ENCODE measurements around the gene WDR70. TPM values are rescaled to one million over a fixed set of nuclear protein-coding genes. Genes with fewer than 3 reads are reported as not detected.

The WDR70 gene
- total RNA-seq, 1 experiment from 2014 or later = 25.0 TPM

DNA sequence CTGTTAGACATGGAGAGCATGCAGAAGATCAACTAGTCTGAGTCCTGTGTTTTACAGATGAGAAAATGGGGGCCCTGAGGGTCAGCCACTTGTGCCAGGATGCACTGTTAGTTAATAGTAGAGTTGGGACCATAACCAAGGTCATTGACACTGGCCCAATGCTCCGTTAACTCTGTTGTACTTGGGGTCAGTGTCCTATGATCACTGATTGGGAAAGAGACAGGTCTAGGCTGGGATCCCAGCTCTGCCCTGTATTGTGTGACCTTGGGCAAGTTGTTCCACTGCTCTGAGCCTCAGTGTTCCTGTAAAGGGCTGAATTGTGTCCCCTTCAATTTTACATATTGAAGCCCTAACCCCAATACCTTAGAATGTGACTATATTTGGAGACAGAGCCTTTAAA, 390.7 kb downstream of the WDR70 start:
- H3K27ac ChIP-seq (ENCODE audit: low read length) = no peak overlapping the region
- no peaks in the 10 kb centered on the region for H3K36me3 ChIP-seq (ENCODE audit: low read depth, low read length)
- H3K4me1 ChIP-seq (ENCODE audit: insufficient read depth, low read length) = peaks cover 31% of the 10 kb centered on the region
- ATAC-seq (no peak), DNase-seq (no peak)
- no peaks in the 10 kb centered on the region for H3K9me2 ChIP-seq (replicated peaks; ENCODE audit: low read length)
- intact Hi-C loops (cut with micrococcal nuclease) = no loop called here
- H3K4me3 ChIP-seq (ENCODE audit: low read length) = no peak overlapping the region
- POLR2A ChIA-PET (ENCODE audit: unreplicated experiment) = no interaction called here
- no peaks in the 10 kb centered on the region for H3K79me2 ChIP-seq (ENCODE audit: low read length)
- H3K9ac ChIP-seq (ENCODE audit: low read length) = no peak overlapping the region
- H3F3A ChIP-seq (ENCODE audit: low read length, unreplicated experiment) = no peaks in the 10 kb centered on the region
- CTCF ChIA-PET = no interaction called here
- BruUV-seq (replicated peaks) = no TSS peak
- no peaks in the 10 kb centered on the region for H3K27me3 ChIP-seq (ENCODE audit: low read length)
- no peak for TF ChIP-seq EZH2 (IDR thresholded peaks at IDR 0.05; ENCODE audit: low read length, unreplicated experiment)
- TF ChIP-seq, protein P1, sequence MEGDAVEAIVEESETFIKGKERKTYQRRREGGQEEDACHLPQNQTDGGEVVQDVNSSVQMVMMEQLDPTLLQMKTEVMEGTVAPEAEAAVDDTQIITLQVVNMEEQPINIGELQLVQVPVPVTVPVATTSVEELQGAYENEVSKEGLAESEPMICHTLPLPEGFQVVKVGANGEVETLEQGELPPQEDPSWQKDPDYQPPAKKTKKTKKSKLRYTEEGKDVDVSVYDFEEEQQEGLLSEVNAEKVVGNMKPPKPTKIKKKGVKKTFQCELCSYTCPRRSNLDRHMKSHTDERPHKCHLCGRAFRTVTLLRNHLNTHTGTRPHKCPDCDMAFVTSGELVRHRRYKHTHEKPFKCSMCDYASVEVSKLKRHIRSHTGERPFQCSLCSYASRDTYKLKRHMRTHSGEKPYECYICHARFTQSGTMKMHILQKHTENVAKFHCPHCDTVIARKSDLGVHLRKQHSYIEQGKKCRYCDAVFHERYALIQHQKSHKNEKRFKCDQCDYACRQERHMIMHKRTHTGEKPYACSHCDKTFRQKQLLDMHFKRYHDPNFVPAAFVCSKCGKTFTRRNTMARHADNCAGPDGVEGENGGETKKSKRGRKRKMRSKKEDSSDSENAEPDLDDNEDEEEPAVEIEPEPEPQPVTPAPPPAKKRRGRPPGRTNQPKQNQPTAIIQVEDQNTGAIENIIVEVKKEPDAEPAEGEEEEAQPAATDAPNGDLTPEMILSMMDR (conservative IDR thresholded peaks at IDR 0.05; ENCODE audit: low read depth, low read length) = no peak
- no peak for TF ChIP-seq EZH2phosphoT487 (IDR thresholded peaks at IDR 0.05; ENCODE audit: borderline replicate concordance, low read length)
- H2AFZ ChIP-seq (ENCODE audit: low read length) = no peak overlapping the region
- no peaks in the 10 kb centered on the region for H4K20me1 ChIP-seq (ENCODE audit: low read length)
- no peak overlapping the region for H3K4me2 ChIP-seq (ENCODE audit: low read length)
- no peaks in the 10 kb centered on the region for H3K9me3 ChIP-seq (ENCODE audit: low read length)

DNA sequence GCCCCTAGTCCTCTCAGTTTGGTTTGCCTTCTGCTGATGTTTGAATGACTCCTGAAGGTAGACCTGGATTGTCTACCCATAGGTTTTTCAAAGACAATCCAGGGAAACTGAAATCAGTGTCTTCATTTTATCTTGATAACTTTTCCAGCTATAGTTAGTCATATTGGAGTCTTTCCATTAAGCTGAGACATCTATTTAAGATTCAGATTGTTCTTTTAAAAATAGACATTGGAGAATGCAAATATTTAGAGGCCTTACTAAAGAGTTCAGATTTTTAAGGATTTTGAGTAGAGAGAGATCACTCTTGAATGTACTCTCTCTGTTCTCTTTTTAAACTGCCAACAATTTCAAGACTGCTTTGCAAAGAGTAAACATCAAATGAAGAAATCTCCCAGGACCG, 391.7 kb downstream of the WDR70 start:
- Histone ChIP-seq H4K20me1 (ENCODE audit: low read length) (no peaks in the 10 kb centered on the region), H3F3A (ENCODE audit: low read length, unreplicated experiment) (no peaks in the 10 kb centered on the region), H3K9me2 (replicated peaks; ENCODE audit: low read length) (no peaks in the 10 kb centered on the region), H3K9ac (ENCODE audit: low read length) (no peak overlapping the region), H3K36me3 (ENCODE audit: low read depth, low read length) (no peaks in the 10 kb centered on the region), H3K9me3 (ENCODE audit: low read length) (no peaks in the 10 kb centered on the region), H3K27ac (ENCODE audit: low read length) (peak overlapping the region; percentile 53), H3K27me3 (ENCODE audit: low read length) (no peaks in the 10 kb centered on the region), H3K4me3 (ENCODE audit: low read length) (peak overlapping the region; percentile 38; the same call in 1 of the 2 replicates), H2AFZ (ENCODE audit: low read length) (no peak overlapping the region), H3K79me2 (ENCODE audit: low read length) (no peaks in the 10 kb centered on the region), H3K4me1 (ENCODE audit: insufficient read depth, low read length) (peaks cover 31% of the 10 kb centered on the region), H3K4me2 (ENCODE audit: low read length) (peak overlapping the region; percentile 60)
- ATAC-seq (no peak), DNase-seq (peak; percentile 4)
- TF ChIP-seq, protein P1 (conservative IDR thresholded peaks at IDR 0.05; ENCODE audit: low read depth, low read length) = no peak
- TF ChIP-seq EZH2phosphoT487 (IDR thresholded peaks at IDR 0.05; ENCODE audit: borderline replicate concordance, low read length) = no peak
- no peak for TF ChIP-seq EZH2 (IDR thresholded peaks at IDR 0.05; ENCODE audit: low read length, unreplicated experiment)
- intact Hi-C loops (cut with micrococcal nuclease) = no loop called here
- ChIA-PET POLR2A (ENCODE audit: unreplicated experiment) (no interaction called here), CTCF (no interaction called here)
- no TSS peak for BruUV-seq (replicated peaks)

DNA sequence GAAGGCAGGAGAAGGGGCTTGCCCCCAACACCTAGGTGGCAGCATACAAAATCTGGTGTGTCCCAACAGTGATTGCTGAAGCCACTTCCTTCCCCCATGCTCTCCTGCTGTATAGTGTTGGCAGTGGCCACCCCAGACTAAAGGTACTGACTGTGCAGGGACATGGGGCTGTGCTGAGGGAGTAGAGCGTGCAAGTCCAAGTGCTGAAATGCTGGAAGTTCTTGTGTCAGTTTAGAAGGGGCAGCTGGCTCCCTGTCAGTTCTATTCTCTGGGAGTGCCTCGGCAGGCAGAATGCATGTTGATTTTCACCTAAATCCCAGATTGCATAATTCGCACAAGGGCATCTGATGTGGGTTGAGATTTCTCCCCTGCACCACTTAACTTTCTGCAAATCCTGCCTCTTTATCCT, 392.1 kb downstream of the WDR70 start:
- Histone ChIP-seq H3K36me3 (ENCODE audit: low read depth, low read length) (no peaks in the 10 kb centered on the region), H2AFZ (ENCODE audit: low read length) (0 out of 2 replicates have a peak overlapping the region, but pooled peaks have one; percentile 31), H3K4me1 (ENCODE audit: insufficient read depth, low read length) (peaks cover 31% of the 10 kb centered on the region), H4K20me1 (ENCODE audit: low read length) (no peaks in the 10 kb centered on the region), H3K79me2 (ENCODE audit: low read length) (no peaks in the 10 kb centered on the region), H3K9ac (ENCODE audit: low read length) (no peak overlapping the region), H3K4me3 (ENCODE audit: low read length) (peak overlapping the region; percentile 38; the same call in 1 of the 2 replicates), H3K4me2 (ENCODE audit: low read length) (peak overlapping the region; percentile 60), H3K27ac (ENCODE audit: low read length) (peak overlapping the region; percentile 53), H3F3A (ENCODE audit: low read length, unreplicated experiment) (no peaks in the 10 kb centered on the region), H3K27me3 (ENCODE audit: low read length) (no peaks in the 10 kb centered on the region), H3K9me2 (replicated peaks; ENCODE audit: low read length) (no peaks in the 10 kb centered on the region), H3K9me3 (ENCODE audit: low read length) (no peaks in the 10 kb centered on the region)
- ATAC-seq (peak; percentile 37), DNase-seq (no peak)
- intact Hi-C loops (cut with micrococcal nuclease) = no loop called here
- ChIA-PET POLR2A (ENCODE audit: unreplicated experiment) (no interaction called here), CTCF (no interaction called here)
- TF ChIP-seq EZH2phosphoT487 (IDR thresholded peaks at IDR 0.05; ENCODE audit: borderline replicate concordance, low read length) (no peak), EZH2 (IDR thresholded peaks at IDR 0.05; ENCODE audit: low read length, unreplicated experiment) (no peak)
- TF ChIP-seq, protein P1 (conservative IDR thresholded peaks at IDR 0.05; ENCODE audit: low read depth, low read length) = no peak
- no TSS peak for BruUV-seq (replicated peaks)
